Stimulated activated CD4-positive, alpha-beta T cell treated with anti-CD3 and anti-CD28 coated beads, Interleukin-1b, Interleukin-23, amount 100 ng/mL, for 48 hours (primary cell): ENCODE measurements around the gene ANKRD63.

Experiments
- DNase-seq: peaks from one replicate; pipeline ENCODE4 v3.0.0-alpha.2; 2020

ANKRD63 gene

DNA sequence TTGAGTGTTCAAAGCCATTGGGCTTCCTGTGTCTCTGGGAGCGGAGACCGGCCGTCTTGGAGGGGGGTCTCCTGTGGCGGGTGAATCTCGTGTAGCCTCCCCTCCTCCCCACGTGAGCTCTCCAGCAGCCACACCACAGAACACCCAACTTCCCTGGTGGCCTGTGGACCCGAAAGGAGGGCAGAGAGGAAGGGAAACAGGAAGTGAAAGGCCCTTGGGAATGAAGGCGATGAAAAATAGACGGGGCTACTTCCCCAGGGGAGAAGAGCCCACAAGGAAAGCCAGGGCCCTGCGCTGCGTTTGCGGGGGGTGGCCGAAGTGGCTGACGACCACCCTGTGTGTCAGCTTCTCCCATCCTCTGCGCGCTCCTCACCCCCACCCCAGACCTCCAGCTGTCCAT, 5.4 kb downstream of the ANKRD63 start:
- DNase-seq = no peak

DNA sequence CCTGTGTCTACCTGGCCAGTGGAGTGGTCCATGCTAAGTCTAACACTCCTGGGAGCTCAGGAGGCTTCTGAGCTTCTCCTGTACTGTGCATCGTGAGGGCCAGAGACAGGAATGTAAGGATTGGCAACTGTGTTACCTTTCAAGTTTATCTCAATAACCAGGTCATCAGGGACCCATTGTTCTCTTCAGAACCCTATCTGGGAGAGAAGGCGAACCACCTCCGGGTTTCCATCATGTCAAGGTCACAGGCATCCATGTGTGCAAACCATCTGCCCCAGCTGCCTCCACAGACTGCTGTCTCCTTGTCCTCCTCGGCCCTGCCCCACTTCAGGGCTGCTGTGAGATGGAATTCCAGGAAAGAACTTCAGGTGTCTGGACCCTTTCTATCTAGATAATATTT, 5.9 kb downstream of the ANKRD63 start:
- no peak for DNase-seq

- no peak for DNase-seq
These were observed 6.9 kb downstream of the ANKRD63 start for GRCh38 chr15:40275954-40276353.

DNA sequence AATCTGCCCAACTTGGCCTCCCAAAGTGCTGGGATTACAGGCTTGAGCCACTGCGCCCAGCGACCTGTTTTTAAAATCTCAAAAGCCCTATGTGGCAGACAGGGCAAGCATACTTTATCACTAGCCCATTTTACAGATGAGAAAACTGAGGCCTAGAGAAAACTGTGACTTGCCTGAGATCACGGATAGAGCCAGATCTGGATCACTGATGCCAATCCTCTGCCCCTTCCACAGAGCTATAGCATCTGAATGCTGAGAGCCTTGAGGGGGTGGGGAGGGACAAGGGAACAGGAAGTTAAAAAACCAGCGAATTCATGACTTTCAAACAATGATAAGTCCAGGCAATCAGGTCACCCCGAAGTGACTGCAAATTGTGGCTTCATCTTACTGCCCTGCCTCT, 7.3 kb downstream of the ANKRD63 start:
- DNase-seq = no peak

GRCh38 chr15:40274350-40275274, 8.3 kb downstream of the ANKRD63 start:
- DNase-seq = peak; percentile 87

- DNase-seq = no peak
These were observed 9.4 kb downstream of the ANKRD63 start for GRCh38 chr15:40273428-40273827.

- no peak for DNase-seq
These were observed 10.3 kb downstream of the ANKRD63 start for GRCh38 chr15:40272485-40273056.

- no peak for DNase-seq
These were observed 11.0 kb downstream of the ANKRD63 start for GRCh38 chr15:40271685-40272484.

GRCh38 chr15:40270246-40270995, 12.4 kb downstream of the ANKRD63 start:
- no peak for DNase-seq

DNA sequence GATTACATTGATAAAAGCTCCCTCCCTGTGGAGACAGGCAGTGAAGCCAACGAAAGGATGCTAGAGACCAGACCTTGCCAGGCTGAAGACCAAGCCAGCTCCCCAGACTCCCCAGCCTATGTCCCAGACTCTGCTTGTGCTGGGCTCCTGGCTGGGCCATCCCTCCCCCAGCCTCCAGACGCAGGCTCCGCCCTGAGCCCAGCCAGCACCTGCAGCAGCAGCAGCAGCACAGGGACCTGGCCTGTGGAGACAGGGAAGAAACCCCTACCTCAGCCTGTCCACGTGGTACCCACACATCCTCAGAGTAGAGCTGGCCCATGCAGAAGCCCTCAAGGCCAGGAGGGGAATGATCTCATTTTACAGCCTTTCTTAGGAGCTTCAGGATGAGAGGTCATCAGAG, 13.3 kb downstream of the ANKRD63 start:
- no peak for DNase-seq

DNA sequence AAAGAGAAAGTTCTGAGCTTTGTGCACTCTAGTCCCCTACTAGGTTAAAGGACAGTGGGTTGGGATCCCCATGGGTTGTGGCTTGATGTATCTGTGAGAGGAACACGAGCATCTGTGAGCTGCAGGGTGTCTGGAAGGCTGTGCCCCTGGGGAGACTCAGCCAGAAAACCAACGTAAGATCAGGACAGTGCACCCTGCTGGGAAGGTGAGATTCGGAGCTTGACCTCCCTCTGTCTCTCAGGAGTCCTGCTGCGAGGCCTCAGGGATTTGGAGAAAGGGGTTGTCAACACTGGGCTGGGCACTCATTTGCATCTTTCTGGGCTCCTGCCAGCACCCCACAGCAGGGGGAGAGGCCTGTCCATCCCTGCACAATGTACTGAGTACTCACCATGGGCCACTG, 15.2 kb downstream of the ANKRD63 start:
- no peak for DNase-seq

DNA sequence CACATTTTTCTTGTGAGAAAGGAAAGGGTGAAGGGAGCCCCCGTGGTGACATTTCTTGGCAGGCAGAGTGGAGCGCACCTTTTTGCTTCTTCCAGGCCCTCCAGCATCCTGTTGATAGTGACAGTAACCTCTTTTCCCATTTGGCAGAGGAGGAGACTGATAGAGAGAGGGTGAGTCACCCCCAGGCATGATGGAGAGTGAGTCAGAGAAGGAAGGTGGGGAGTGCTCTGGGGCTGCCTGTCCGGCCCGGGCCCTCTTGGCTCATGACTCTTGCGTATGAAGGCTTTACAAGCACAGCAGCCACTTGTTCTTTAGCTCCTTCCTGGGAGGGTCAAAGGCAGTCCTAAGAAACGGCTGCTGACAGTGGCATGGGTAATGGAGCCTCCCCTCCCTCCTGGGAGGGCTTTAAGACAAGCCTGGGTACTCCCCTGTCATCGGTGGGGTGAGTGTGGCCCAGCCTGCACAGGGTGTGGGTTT, 16.0 kb downstream of the ANKRD63 start:
- DNase-seq = no peak

DNA sequence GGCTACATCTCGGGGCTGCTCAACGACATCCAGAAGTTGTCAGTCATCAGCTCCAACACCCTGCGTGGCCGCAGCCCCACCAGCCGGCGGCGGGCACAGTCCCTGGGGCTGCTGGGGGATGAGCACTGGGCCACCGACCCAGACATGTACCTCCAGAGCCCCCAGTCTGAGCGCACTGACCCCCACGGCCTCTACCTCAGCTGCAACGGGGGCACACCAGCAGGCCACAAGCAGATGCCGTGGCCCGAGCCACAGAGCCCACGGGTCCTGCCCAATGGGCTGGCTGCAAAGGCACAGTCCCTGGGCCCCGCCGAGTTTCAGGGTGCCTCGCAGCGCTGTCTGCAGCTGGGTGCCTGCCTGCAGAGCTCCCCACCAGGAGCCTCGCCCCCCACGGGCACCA, 17.0 kb downstream of the ANKRD63 start:
- no peak for DNase-seq

GRCh38 chr15:40265355-40265754, 17.5 kb downstream of the ANKRD63 start:
- no peak for DNase-seq

DNA sequence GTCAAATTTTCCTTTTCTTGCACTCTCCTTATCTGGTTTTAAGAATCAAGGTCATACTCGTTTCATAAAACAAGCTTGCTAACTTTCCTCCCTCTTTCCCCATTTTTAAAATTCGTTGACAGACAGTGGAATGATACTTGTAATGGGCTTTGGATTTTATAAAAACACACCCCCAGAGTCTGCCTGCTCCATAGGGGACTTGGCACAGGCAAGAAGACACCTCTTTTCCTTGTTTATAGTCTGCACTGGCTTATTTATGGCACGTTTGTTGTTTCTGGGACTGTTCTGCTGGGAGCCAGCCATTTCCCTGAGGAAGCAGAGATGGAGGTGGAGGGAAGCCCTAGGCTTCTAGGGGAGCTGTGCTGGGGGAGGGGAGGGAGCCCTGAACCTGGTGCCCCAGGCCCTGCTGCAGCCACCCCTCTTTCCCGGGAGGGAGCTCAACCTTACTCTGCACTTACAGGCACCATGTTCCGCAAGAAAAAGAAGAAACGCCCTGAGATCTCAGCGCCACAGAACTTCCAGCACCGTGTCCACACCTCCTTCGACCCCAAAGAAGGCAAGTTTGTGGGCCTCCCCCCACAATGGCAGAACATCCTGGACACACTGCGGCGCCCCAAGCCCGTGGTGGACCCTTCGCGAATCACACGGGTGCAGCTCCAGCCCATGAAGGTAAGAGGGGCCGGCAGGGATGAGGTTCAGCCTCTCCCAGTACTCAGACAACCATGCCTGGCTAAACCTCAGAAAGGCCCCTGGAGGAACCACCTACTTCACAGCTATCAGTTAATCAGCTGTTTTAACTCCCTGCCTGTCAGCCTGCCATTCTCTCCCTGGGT, 18.3 kb downstream of the ANKRD63 start:
- DNase-seq = no peak

DNA sequence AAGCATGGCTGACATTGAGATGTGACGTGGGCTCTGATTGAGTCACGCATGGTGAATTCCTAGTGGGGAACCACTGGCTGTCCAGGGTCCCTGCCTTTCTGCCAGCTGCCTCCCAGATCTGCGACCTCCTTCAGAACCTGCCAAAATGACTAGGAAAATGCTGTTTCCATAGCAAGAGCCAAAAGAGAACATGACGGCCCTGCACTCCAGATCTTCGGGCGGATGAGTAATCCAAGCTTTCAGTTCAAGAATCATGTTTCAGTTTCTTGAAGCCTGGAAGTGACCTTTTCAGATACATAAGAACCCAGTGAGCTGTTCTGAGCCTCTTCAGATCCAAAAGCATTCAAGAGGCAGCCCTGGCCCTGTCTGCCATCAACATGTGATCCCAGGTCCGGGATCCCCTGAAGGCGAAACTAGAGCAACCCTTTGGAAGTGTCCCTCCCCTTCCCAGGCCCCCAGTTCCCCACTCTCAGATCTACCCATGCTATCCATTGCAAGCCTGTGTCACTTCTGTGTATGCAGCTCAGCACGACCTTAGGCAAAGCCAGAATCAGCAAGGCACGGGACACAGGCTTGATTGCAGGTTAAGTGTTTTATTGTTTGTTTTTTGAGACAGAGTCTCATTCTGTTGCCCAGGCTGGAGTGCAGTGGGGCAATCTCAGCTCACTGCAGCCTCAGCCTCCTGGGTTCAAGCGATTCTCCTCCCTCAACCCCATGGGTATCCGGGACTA, 19.7 kb downstream of the ANKRD63 start:
- no peak for DNase-seq

GRCh38 chr15:40259021-40259420, 23.8 kb downstream of the ANKRD63 start:
- no peak for DNase-seq

- DNase-seq = no peak
These were observed 24.3 kb downstream of the ANKRD63 start for GRCh38 chr15:40258544-40258943.

- DNase-seq = no peak
These were observed 25.0 kb downstream of the ANKRD63 start for GRCh38 chr15:40257656-40258450.

GRCh38 chr15:40256638-40257235, 26.1 kb downstream of the ANKRD63 start:
- DNase-seq = no peak
